G401 (cell line): ENCODE results near the gene PLCE1. TPM values are rescaled to one million over a fixed set of nuclear protein-coding genes. Genes with fewer than 3 reads are reported as not detected.
A peak's percentile ranks its signal among the peaks of the same experiment; 100 is the strongest.
"Not testable (repeated sequence)": the region's sequence is repeated elsewhere in the genome, so short reads cannot be mapped to it uniquely, and the experiment has no call there.

ENCODE experiments used
- DNase-seq: peaks from one replicate; pipeline ENCODE4 v3.0.0-alpha.2; 2015; ENCODE audit warnings: low spot score
- in situ Hi-C: cut with HindIII; loops from 2 replicates; pipeline ENCODE4 v1.10.0; 2016; ENCODE audit warnings: low sequenced_read_pairs, mixed read lengths
- total RNA-seq: library from RNA; depleted of rRNA; stranded (reverse); fragments of >200 nt; shearing (Covaris generic); gene quantifications from 2 replicates; pipeline ENCODE4 v1.2.3, GENCODE V29; 2014; rRNA removed

Gene PLCE1
- total RNA-seq: 2.3 and 3.2 TPM in 2 replicates

GRCh38 chr10:93993782-93994437 lies at the start of gene PLCE1:
Gene PLCE1, plus strand, starts transcription at chr10:93993931. Its CDS starts 37,116 bp downstream, at chr10:94031047.
- peak; percentile 11 for DNase-seq
- in situ Hi-C loops: no loop called here

DNA sequence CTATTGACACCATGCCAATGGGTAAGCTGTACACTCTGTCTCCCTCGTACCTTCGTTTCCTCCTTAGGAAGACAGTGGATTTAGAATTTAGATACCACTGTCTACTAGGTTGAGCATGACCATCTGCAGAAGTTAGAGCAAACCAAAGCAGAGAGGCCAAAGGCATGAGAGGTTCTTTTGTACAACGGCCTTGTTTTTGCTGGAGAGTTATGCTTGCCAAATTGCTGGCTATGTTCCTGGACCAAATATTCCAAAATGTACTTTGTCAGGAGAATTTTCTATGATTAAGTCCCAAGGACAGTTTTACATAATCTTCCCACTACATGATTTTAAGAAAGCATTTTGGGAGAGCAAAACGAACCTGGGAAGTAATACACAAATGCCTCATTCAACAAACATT lies 47.9 kb upstream of the PLCE1 start:
- no peak for DNase-seq
- in situ Hi-C loops: no loop called here

GRCh38 chr10:93947055-93947454 lies 46.7 kb upstream of the PLCE1 start:
- in situ Hi-C loops: no loop called here
- no peak for DNase-seq

- DNase-seq: no peak
- in situ Hi-C loops: no loop called here
Measured at GRCh38 chr10:93947524-93947923, 46.2 kb upstream of the PLCE1 start.

- in situ Hi-C loops: no loop called here
- no peak for DNase-seq
Measured at GRCh38 chr10:93951905-93952304, 41.8 kb upstream of the PLCE1 start.

- DNase-seq: no peak
- in situ Hi-C loops: no loop called here
Measured at GRCh38 chr10:93954299-93954698, 39.4 kb upstream of the PLCE1 start.

DNA sequence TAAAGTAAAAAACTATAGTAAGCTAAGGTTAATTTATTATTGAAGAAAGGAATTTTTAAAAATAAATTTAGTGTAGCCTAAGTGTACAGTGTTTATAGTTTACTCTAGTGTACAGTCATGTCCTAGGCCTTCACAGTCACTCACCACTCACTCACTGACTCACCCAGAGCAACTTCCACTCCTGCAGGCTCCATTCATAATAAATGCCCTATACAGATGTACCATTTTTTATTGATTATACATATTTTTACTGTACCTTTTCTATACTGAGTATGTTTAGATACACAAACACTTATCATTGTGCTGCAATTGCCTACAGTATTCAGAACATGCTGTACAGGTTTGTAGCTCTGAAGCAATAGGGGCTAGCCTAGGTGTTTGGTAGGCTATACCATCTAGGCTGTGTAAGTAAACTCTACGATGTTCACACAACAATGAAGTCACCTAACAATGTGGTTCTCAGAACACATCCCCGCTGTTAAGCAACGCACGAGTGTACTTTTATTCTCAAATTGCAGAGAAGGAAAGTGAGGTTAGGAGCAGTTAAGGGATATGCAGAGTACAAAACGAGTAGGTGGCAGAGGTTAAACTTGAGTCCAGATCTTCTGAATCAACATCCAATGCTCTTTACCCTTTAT lies 38.9 kb upstream of the PLCE1 start:
- in situ Hi-C loops: no loop called here
- no peak for DNase-seq

DNA sequence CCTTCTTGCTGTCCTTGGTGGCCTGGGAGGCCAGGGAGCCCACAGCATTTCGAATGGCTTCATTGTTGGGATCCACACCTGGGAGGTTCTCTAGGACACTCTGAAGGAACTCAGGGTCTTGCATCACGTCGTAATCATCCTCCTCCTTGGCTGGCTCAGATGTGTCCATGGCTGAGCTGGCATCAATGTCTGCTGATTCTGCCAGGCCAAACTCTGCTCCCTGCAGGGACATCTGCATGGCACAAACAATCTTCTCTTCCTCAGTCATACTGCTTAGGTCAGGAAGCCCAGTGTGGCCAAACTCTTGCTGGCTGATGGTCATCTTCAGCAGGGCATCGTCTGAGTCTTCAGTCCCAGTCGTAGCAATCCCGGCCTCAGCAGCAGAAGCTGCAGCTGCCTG lies 34.9 kb upstream of the PLCE1 start:
- in situ Hi-C loops: no loop called here
- no peak for DNase-seq

DNA sequence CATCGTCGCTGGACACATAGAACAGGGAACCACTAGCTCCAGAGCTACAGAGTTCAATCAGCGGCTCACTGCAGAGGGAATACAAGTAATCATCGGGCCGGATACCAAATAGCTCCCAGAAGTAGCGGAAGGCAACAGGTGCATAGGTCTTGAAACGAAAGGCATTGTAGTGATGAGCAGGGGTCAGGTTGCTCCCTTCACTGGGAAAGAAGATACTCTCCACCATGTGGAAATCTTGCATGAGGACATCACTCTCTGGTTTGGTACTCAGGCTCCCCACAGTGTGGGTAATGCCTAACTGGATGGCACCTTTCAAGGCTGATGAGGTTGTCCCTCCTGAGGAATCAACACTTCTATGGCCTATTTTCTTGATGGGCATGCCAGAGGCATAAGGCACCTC lies 32.7 kb upstream of the PLCE1 start:
- in situ Hi-C loops, DNase-seq: not testable (repeated sequence)

DNA sequence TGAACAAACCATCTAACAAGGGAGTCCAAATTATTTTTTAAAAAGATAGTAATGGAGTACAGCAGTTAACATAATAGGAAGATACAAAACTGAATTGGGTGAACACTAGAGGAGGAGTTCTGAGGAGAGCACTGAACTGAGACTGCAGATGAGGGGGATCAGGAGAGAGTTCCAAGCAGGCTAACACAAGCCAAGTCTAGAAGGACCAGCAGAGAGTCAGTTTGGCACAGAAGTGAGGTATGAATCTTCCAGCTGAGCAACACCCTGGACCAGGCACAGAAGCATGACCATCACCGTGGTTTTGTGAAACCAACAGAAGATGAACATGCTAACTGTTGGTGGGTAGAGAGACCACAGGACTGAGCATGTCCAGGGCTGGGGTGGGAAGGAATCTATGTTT lies 30.8 kb upstream of the PLCE1 start:
- DNase-seq: no peak
- in situ Hi-C loops: no loop called here

- no peak for DNase-seq
- in situ Hi-C loops: no loop called here
Measured at GRCh38 chr10:93963434-93963833, 30.3 kb upstream of the PLCE1 start.

DNA sequence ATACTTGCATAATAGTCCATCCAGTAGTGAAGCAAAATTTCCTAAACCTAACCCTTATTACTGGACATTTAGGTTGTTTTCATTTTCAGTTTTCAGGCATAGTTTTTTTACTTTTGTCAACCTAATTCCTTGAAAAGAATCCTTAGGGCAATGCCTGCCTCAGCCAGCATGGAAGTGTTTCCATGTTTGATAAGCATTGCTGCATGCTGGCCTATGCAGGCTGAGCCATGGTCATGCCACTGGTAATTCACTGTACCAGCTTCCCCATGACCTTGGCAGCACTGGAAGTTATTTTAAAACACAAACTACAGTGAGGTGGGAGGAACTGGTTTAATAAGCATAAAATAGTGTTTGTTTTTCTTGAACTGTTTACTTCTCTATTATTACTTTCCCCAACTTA lies 27.8 kb upstream of the PLCE1 start:
- DNase-seq: no peak
- in situ Hi-C loops: no loop called here

- DNase-seq: no peak
- in situ Hi-C loops: no loop called here
Measured at GRCh38 chr10:93967756-93968155, 26.0 kb upstream of the PLCE1 start.

GRCh38 chr10:93968540-93968945 lies 25.2 kb upstream of the PLCE1 start:
- no peak for DNase-seq
- in situ Hi-C loops: no loop called here

- DNase-seq, in situ Hi-C loops: not testable (repeated sequence)
Measured at GRCh38 chr10:93970433-93971010, 23.2 kb upstream of the PLCE1 start.

DNA sequence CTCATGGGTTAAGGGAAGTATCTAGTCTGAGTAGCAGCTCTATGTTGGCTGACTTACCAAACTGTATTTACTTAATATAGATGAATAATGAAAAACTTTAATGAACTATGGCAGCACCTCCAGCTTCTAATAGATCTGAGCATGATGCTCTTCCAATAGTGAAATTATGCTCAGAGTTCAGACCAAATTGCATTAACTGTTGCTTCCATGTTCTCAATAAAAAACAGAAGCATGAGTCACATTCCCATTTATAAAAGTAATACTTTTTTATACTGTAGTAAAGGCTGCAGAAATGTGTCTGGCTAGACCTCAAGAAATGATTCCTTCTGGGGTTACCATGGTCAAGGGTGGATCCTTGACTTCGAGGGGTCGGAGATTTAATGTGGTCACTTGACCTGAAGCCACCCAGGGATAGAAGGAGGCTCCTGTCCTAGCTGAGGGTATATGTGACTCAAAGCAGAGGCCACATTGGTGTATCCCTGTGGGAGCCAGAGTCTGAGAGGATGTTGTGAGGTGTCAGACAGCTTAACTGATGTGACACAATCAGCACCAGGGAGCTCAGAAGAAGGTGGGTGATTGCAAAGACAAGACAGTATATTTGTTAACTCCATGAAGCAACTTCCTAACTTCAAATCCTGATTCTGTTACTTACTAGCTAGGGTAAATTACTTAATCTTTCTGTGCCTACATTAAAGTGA lies 19.8 kb upstream of the PLCE1 start:
- DNase-seq: no peak
- in situ Hi-C loops: no loop called here

- no peak for DNase-seq
- in situ Hi-C loops: no loop called here
Measured at GRCh38 chr10:93977442-93977841, 16.3 kb upstream of the PLCE1 start.

- no peak for DNase-seq
- in situ Hi-C loops: no loop called here
Measured at GRCh38 chr10:93980486-93980885, 13.2 kb upstream of the PLCE1 start.

DNA sequence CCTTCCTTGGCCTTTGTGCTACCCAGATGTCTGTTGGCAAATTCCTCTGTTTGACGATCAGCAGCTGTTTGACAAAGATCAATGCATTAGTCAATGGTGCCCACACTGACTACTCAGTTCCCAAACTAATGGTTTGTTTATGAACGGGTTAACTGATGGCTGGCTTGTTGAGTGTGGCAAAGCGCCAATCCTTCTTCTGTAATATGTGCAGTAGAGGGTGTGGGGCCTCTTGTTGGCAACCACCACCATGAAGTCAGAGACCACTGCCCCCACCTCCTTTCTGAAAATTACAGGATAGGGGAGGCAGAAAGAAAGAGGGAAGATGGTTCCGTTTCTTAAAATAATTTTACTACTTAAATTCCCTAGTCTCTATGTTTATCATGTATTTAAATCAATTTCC lies 2.6 kb upstream of the PLCE1 start:
- in situ Hi-C loops: no loop called here
- DNase-seq: no peak

- in situ Hi-C loops: no loop called here
- peak; percentile 17 for DNase-seq
Measured at GRCh38 chr10:93991596-93992284, 2.0 kb upstream of the PLCE1 start.
